Measurements from ENCODE around the gene GARIN3. TPM values are rescaled to one million over a fixed set of nuclear protein-coding genes. Genes with fewer than 3 reads are reported as not detected.

The GARIN3 gene
- total RNA-seq, 1 donor from 2014 or later, result not detected

- peaks cover 21% of the 10 kb centered on the region for H3K36me3 ChIP-seq
- TF ChIP-seq, protein P1, sequence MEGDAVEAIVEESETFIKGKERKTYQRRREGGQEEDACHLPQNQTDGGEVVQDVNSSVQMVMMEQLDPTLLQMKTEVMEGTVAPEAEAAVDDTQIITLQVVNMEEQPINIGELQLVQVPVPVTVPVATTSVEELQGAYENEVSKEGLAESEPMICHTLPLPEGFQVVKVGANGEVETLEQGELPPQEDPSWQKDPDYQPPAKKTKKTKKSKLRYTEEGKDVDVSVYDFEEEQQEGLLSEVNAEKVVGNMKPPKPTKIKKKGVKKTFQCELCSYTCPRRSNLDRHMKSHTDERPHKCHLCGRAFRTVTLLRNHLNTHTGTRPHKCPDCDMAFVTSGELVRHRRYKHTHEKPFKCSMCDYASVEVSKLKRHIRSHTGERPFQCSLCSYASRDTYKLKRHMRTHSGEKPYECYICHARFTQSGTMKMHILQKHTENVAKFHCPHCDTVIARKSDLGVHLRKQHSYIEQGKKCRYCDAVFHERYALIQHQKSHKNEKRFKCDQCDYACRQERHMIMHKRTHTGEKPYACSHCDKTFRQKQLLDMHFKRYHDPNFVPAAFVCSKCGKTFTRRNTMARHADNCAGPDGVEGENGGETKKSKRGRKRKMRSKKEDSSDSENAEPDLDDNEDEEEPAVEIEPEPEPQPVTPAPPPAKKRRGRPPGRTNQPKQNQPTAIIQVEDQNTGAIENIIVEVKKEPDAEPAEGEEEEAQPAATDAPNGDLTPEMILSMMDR (IDR thresholded peaks at IDR 0.05), result no peak
- ATAC-seq (no peak), DNase-seq (no peak)
- H3K9me3 ChIP-seq, result no peaks in the 10 kb centered on the region
- H3K27ac ChIP-seq, result no peak overlapping the region
- peaks cover 14% of the 10 kb centered on the region for H3K4me1 ChIP-seq
- no peaks in the 10 kb centered on the region for H3K27me3 ChIP-seq
- intact Hi-C loops (cut with DNase I), result no loop called here
- no peak overlapping the region for H3K4me3 ChIP-seq
Observed at GRCh38 chr5:157137691-157138090, 28.4 kb downstream of the GARIN3 start.

DNA sequence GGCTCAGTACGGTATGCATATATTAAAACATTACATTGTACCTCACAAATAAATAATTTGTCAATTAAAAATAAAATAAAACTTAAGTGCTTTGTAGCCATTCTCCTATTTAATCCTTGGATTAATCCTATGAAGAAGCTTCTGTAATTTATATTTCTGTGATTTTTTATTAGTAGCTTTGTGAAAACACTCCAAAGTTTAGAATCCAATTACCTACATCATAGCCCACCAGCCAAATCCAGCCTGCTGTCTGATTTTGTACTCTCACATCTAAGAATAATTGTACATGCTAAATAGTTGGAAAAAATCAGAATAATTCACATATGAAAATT, 33.8 kb downstream of the GARIN3 start:
- ATAC-seq (no peak), DNase-seq (no peak)
- Histone ChIP-seq H3K27ac (no peak overlapping the region), H3K4me3 (no peak overlapping the region), H3K36me3 (peaks cover 5% of the 10 kb centered on the region), H3K27me3 (no peaks in the 10 kb centered on the region), H3K4me1 (no peaks in the 10 kb centered on the region), H3K9me3 (no peaks in the 10 kb centered on the region)
- TF ChIP-seq, protein P1 (IDR thresholded peaks at IDR 0.05), result no peak
- intact Hi-C loops (cut with DNase I), result no loop called here

- Histone ChIP-seq H3K27ac (no peak overlapping the region), H3K4me3 (no peak overlapping the region), H3K36me3 (no peaks in the 10 kb centered on the region), H3K4me1 (no peaks in the 10 kb centered on the region), H3K27me3 (no peaks in the 10 kb centered on the region), H3K9me3 (no peaks in the 10 kb centered on the region)
- intact Hi-C loops (cut with DNase I), result no loop called here
- TF ChIP-seq, protein P1 (IDR thresholded peaks at IDR 0.05), result no peak
- ATAC-seq (peak; percentile 73), DNase-seq (no peak)
Observed at GRCh38 chr5:157130925-157131324, 35.1 kb downstream of the GARIN3 start.

- Histone ChIP-seq H3K27ac (no peak overlapping the region), H3K4me1 (no peaks in the 10 kb centered on the region), H3K9me3 (peaks cover 5% of the 10 kb centered on the region), H3K36me3 (no peaks in the 10 kb centered on the region), H3K4me3 (no peak overlapping the region), H3K27me3 (no peaks in the 10 kb centered on the region)
- DNase-seq (no peak), ATAC-seq (no peak)
- intact Hi-C loops (cut with DNase I), result no loop called here
- TF ChIP-seq, protein P1 (IDR thresholded peaks at IDR 0.05), result no peak
Observed at GRCh38 chr5:157121709-157122108, 44.4 kb downstream of the GARIN3 start.

GRCh38 chr5:157120102-157120501, 46.0 kb downstream of the GARIN3 start:
- Histone ChIP-seq H3K36me3 (no peaks in the 10 kb centered on the region), H3K27ac (no peak overlapping the region), H3K9me3 (peaks cover 5% of the 10 kb centered on the region), H3K4me1 (no peaks in the 10 kb centered on the region), H3K4me3 (no peak overlapping the region), H3K27me3 (no peaks in the 10 kb centered on the region)
- DNase-seq (no peak), ATAC-seq (no peak)
- intact Hi-C loops (cut with DNase I), result no loop called here
- TF ChIP-seq, protein P1 (IDR thresholded peaks at IDR 0.05), result no peak

- no peaks in the 10 kb centered on the region for H3K27me3 ChIP-seq
- H3K9me3 ChIP-seq, result peaks cover 3% of the 10 kb centered on the region
- H3K36me3 ChIP-seq, result no peaks in the 10 kb centered on the region
- no peak overlapping the region for H3K4me3 ChIP-seq
- DNase-seq (no peak), ATAC-seq (no peak)
- intact Hi-C loops (cut with DNase I), result no loop called here
- TF ChIP-seq, protein P1 (IDR thresholded peaks at IDR 0.05), result no peak
- H3K4me1 ChIP-seq, result no peaks in the 10 kb centered on the region
- H3K27ac ChIP-seq, result no peak overlapping the region
Observed at GRCh38 chr5:157116483-157116954, 49.5 kb downstream of the GARIN3 start.

Data from upper lobe of right lung (tissue), 1 donor.